WI38 (cell line): ENCODE data around the gene SAA4.
A peak's percentile ranks its signal among the peaks of the same experiment; 100 is the strongest.
"Not testable (repeated sequence)": the region's sequence is repeated elsewhere in the genome, so short reads cannot be mapped to it uniquely, and the experiment has no call there.

Source experiments
- H3K4me3 ChIP-seq: 2 replicates; pipeline ENCODE4 v1.5.1; 2011; ENCODE audit warnings: low read depth, mild to moderate bottlenecking, control low read depth, low read length
- TF ChIP-seq, protein P1 (sequence below): IDR thresholded peaks from 2 replicates; pipeline ENCODE4 v1.5.1; 2012; ENCODE audit warnings: low read depth, mild to moderate bottlenecking, control low read depth, low read length

The SAA4 gene

DNA sequence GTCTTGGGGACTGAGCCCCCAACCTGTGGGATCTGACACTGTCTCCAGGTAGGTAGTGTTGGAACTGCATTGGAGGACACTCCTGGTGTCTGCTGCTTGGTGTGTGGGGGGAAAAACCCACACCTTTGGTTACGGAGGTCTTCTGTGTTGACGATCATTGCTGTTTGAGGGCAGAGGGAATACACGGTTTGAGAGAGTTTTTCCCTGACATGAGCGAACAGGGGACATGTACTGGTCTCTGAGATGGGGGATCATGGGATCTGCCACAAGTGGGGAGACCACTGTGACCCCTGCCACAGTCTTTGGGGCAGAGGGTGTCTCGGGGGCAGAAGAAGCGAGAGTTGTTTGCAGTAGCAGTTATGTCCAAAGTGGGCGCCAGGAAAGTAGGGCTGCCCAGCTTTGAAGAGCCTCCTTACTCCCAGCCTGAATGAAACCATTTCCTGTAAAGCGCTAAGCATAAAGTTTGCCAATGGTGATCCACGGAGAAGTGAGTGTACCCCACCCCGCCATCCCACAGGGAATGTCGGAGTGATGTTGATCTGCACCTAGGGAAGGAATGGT lies 17.3 kb upstream of the SAA4 start:
- no peak overlapping the region for H3K4me3 ChIP-seq
- TF ChIP-seq, protein P1, sequence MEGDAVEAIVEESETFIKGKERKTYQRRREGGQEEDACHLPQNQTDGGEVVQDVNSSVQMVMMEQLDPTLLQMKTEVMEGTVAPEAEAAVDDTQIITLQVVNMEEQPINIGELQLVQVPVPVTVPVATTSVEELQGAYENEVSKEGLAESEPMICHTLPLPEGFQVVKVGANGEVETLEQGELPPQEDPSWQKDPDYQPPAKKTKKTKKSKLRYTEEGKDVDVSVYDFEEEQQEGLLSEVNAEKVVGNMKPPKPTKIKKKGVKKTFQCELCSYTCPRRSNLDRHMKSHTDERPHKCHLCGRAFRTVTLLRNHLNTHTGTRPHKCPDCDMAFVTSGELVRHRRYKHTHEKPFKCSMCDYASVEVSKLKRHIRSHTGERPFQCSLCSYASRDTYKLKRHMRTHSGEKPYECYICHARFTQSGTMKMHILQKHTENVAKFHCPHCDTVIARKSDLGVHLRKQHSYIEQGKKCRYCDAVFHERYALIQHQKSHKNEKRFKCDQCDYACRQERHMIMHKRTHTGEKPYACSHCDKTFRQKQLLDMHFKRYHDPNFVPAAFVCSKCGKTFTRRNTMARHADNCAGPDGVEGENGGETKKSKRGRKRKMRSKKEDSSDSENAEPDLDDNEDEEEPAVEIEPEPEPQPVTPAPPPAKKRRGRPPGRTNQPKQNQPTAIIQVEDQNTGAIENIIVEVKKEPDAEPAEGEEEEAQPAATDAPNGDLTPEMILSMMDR: no peak

DNA sequence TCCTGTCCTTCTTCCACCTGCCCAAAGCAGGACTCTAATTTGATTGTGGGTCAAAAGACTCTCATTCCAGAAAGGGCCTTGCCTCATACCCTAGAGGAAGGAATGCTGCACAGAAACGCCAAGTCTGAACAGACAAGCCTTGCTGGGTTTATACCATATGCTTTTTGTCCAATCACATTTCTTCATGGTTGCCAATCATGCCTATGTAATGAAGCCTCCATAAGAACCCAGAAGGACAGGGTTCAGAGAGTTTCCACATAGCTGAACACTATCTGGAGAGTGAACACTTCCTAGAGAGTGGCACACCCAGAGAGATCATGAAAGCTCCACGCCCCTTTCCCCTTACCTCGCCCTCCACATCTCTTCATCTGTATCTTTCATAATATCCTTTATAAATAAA lies 16.6 kb upstream of the SAA4 start:
- no peak overlapping the region for H3K4me3 ChIP-seq
- TF ChIP-seq, protein P1: no peak

DNA sequence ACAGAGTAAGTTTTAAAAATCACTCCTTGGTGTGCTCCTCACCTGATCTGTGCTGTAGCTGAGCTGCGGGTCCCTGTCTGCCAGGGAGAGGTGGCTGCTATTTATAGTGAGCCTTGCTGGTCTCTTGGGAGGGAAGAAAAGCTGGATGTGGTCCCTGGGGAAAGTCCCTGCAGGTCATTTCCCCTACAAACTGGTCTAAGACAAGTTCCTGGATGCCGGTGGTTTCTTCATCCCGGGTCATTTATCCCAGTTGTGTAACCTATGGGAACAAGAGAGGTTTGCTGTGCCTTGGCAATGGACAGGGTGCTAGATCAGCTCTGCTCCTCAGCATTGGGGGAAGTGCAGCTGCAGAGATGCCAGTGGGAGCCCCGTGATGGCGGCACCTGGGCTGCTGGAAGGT lies 12.0 kb upstream of the SAA4 start, which contains the start of gene SAA2:
Gene SAA2 (minus strand): TSS at position 108 of the 400 bp plus-strand sequence. CDS start 657 bp downstream, outside the sequence.
- no peak within 1 kb of the TSS for H3K4me3 ChIP-seq
- TF ChIP-seq, protein P1: no peak

DNA sequence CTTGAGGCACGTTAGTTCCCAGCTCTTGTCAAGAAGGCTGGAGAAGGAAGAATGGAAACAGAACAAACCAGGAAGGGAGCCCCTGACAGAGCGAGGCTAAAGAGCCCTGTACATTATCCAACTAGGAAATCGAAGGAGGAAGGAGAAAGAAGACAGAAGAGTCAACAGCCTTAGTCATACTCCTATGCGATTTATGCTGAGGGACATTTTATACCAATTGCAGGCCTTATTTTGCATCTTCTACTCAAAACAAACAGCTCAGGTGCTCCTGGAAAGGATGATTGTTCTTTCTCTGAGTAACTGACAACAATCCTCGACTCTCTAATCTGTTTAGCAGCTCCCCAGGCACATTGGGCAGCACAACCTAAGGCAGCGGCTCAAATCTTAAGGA lies 10.6 kb upstream of the SAA4 start:
- not testable (repeated sequence) for H3K4me3 ChIP-seq

DNA sequence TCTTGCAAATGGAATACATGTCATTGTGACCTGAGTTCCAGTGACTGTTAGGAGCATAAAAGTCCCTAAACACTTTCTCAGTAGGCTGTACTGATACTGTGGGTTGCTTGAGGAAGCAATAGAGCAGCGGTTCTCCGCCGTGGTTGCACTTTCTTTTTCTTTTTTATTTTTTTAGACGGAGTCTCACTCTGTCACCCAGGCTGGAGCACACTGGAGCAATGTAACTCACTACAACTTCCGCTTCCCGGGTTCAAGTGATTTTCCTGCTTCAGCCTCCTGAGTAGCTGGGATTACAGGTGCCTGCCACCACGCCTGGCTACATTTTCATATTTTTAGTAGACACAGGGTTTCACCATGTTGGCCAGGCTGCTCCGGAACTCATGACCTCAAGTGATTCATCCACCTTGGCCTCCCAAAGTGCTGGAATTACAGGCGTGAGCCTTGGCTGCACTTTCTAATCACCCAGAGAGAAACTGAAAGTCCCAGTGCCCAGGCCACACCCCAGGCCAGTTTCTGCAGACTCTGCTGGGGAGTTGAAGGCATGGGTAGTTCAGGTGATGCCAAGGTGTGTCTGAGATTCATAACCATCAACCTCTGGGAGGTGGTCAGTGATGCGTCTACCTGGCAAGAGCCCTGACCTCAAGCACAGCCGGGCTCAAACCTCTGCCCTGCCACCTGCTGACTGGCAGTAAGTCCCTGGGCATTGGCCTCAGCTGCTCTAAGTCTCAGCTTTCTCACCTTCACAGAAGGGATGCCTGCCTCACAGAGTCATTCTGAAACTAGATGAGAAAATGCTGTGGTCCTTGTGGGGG lies 10.0 kb upstream of the SAA4 start:
- H3K4me3 ChIP-seq: not testable (repeated sequence)

DNA sequence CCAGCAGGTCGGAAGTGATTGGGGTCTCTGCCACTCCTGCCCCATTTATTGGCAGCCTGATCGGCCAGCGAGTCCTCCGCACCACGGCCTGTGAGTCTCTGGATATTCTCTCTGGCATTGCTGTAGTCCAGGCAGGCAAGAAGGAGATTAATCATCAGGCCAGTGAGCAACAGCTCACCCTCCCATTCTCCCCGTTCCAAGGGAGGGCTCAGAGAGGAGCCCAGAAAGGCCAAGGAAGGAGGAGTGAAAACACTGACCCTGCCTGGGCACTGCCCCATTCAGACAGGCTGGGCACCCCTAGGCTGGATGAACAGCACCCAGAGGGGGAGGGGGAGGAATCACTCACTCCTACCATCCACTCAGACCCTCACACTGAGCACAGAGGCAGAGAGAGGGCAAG lies 8.8 kb upstream of the SAA4 start:
- H3K4me3 ChIP-seq: no peak overlapping the region
- TF ChIP-seq, protein P1: no peak

DNA sequence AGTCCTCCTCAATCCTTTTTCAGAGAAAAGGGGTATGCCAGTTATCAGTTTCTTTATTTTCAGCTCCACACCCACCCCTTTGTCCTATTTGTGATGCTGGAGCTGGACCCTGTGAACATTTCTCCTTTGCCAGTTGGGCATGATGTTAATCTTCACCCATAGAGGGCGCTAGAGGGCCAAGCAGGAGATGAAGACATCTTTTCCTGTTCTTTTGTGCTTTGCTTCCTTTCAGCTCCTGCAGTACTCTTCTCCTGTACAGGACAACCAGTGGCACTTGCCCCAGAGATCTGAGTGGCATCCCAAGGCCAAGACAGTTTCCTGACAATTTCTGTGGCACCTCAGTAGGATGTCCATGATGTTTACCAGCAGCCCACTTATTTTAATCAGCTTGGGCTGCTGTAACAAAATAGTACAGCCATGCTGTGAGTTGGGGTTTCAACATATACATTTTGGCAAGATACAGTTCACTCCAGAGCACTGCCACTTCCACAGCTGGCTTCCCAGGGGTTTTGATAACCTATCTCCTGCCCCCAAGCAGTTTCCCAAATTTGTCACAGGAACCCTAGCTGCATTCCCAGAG lies 7.3 kb upstream of the SAA4 start:
- H3K4me3 ChIP-seq: no peak overlapping the region
- TF ChIP-seq, protein P1: peak; percentile 78

DNA sequence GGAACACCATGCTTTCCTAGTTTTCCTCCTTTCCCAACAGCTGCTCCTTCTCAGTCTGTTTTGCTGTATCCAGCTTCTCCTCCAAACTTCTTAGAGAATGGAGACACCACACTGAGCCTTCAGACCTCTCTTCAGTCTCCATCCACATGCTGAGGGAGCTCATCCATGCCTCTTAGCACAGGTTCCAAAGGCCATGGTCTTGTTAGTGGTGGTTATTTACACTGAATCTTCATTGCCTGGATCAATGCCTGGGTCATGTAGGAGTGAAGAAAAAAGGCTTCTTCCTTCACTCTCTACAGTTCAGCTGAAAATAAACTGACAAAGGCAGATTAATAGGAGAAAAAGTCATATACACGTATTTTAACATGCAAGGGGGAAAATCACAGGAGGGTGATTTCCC lies 3.1 kb upstream of the SAA4 start:
- TF ChIP-seq, protein P1: no peak

More for the DNA sequence above, 3.1 kb upstream of the SAA4 start:
- no peak overlapping the region for H3K4me3 ChIP-seq
